Lower lobe of right lung (tissue), 2 donors: ENCODE results near the gene PROSER2. TPM values are rescaled to one million over a fixed set of nuclear protein-coding genes. Genes with fewer than 3 reads are reported as not detected.
A peak's percentile ranks its signal among the peaks of the same experiment; 100 is the strongest.

Experiments used
- ATAC-seq, 2 donors: fragments of 200-7000 bp; cut with Tn5 transposase; one replicate each; pipeline ENCODE4 v1.9.1; 2020 to 2022; ENCODE audit warnings: mild to moderate bottlenecking in 2 of 2, moderate library complexity in 2 of 2
- DNase-seq: peaks from one replicate; pipeline ENCODE4 v3.0.0-alpha.2; 2020
- H3K27ac ChIP-seq: fragments of 200-600 bp; one replicate; pipeline ENCODE4 v1.8.0; 2022
- H3K27me3 ChIP-seq: fragments of 200-600 bp; one replicate; pipeline ENCODE4 v1.8.0; 2022; ENCODE audit warnings: low read depth
- H3K36me3 ChIP-seq: fragments of 200-600 bp; one replicate; pipeline ENCODE4 v1.8.0; 2022; ENCODE audit warnings: mild to moderate bottlenecking
- H3K4me1 ChIP-seq: fragments of 200-600 bp; one replicate; pipeline ENCODE4 v1.8.0; 2022
- H3K4me3 ChIP-seq: fragments of 200-600 bp; one replicate; pipeline ENCODE4 v1.8.0; 2022; ENCODE audit warnings: mild to moderate bottlenecking
- H3K9me3 ChIP-seq: fragments of 200-600 bp; one replicate; pipeline ENCODE4 v1.8.0; 2022
- CTCF ChIP-seq: fragments of 200-600 bp; IDR thresholded peaks from one replicate; pipeline ENCODE4 v1.8.0; 2022; ENCODE audit warnings: antibody characterized with exemption, mild to moderate bottlenecking
- intact Hi-C: fragments of 100-400 bp; cut with DNase I; formaldehyde crosslinking; loops from one replicate; pipeline ENCODE4 v1.11.0; 2022
- total RNA-seq: library from RNA; stranded (reverse); fragmentation: NEBNext Ultra II Directional; extraction: Animal tissue kit (Norgen Biotek cat#: 25700); gene quantifications from one replicate; pipeline ENCODE4 v1.2.1, GENCODE V29; 2021
- donor health status: DM: no; HTN: yes; CAD: no; lungs with severe emphysema.

The PROSER2 gene
- total RNA-seq, 1 donor from 2014 or later, result 18.0 TPM

- intact Hi-C loops, result no loop called here
- H3K27ac ChIP-seq, result no peak overlapping the region
- peaks cover 27% of the 10 kb centered on the region for H3K4me1 ChIP-seq
- no peaks in the 10 kb centered on the region for H3K27me3 ChIP-seq
- no peaks in the 10 kb centered on the region for H3K9me3 ChIP-seq
- TF ChIP-seq CTCF, result no peak
- no peak for DNase-seq
- H3K36me3 ChIP-seq, result no peaks in the 10 kb centered on the region
- no peak for ATAC-seq
- H3K4me3 ChIP-seq, result peak overlapping the region; percentile 71
Observed at GRCh38 chr10:11824376-11824775, 1.2 kb downstream of the PROSER2 start.

GRCh38 chr10:11824825-11825224 lies 1.7 kb downstream of the PROSER2 start:
- H3K27ac ChIP-seq, result no peak overlapping the region
- H3K4me1 ChIP-seq, result peaks cover 23% of the 10 kb centered on the region
- peak in 1 of 2 donors; percentile 1 for ATAC-seq
- no peaks in the 10 kb centered on the region for H3K36me3 ChIP-seq
- no peak for TF ChIP-seq CTCF
- intact Hi-C loops, result no loop called here
- H3K9me3 ChIP-seq, result no peaks in the 10 kb centered on the region
- DNase-seq, result no peak
- no peaks in the 10 kb centered on the region for H3K27me3 ChIP-seq
- peak overlapping the region; percentile 71 for H3K4me3 ChIP-seq

- H3K27me3 ChIP-seq, result no peaks in the 10 kb centered on the region
- no peak for DNase-seq
- intact Hi-C loops, result no loop called here
- peaks cover 23% of the 10 kb centered on the region for H3K4me1 ChIP-seq
- no peaks in the 10 kb centered on the region for H3K9me3 ChIP-seq
- no peak for TF ChIP-seq CTCF
- no peak for ATAC-seq
- H3K4me3 ChIP-seq, result peak overlapping the region; percentile 71
- no peaks in the 10 kb centered on the region for H3K36me3 ChIP-seq
- H3K27ac ChIP-seq, result no peak overlapping the region
Observed at GRCh38 chr10:11825796-11826414, 2.7 kb downstream of the PROSER2 start.

- Histone ChIP-seq H3K27me3 (no peaks in the 10 kb centered on the region), H3K4me1 (peaks cover 28% of the 10 kb centered on the region), H3K36me3 (no peaks in the 10 kb centered on the region), H3K4me3 (no peak overlapping the region), H3K27ac (no peak overlapping the region), H3K9me3 (no peaks in the 10 kb centered on the region)
- TF ChIP-seq CTCF, result no peak
- DNase-seq (no peak), ATAC-seq (no peak)
- intact Hi-C loops, result no loop called here
Observed at GRCh38 chr10:11827006-11827405, 3.9 kb downstream of the PROSER2 start.

- DNase-seq (no peak), ATAC-seq (no peak)
- Histone ChIP-seq H3K4me1 (peaks cover 32% of the 10 kb centered on the region), H3K27ac (no peak overlapping the region), H3K4me3 (no peak overlapping the region), H3K27me3 (no peaks in the 10 kb centered on the region), H3K9me3 (no peaks in the 10 kb centered on the region), H3K36me3 (no peaks in the 10 kb centered on the region)
- intact Hi-C loops, result no loop called here
- TF ChIP-seq CTCF, result no peak
Observed at GRCh38 chr10:11827414-11827813, 4.3 kb downstream of the PROSER2 start.
